ENCODE measurements around the gene RPL18. TPM values are rescaled to one million over a fixed set of nuclear protein-coding genes. Genes with fewer than 3 reads are reported as not detected.
"Not testable (repeated sequence)": the region's sequence is repeated elsewhere in the genome, so short reads cannot be mapped to it uniquely, and the experiment has no call there.

Gene RPL18
- total RNA-seq, 1 experiment from 2014 or later = 2,104 TPM

DNA sequence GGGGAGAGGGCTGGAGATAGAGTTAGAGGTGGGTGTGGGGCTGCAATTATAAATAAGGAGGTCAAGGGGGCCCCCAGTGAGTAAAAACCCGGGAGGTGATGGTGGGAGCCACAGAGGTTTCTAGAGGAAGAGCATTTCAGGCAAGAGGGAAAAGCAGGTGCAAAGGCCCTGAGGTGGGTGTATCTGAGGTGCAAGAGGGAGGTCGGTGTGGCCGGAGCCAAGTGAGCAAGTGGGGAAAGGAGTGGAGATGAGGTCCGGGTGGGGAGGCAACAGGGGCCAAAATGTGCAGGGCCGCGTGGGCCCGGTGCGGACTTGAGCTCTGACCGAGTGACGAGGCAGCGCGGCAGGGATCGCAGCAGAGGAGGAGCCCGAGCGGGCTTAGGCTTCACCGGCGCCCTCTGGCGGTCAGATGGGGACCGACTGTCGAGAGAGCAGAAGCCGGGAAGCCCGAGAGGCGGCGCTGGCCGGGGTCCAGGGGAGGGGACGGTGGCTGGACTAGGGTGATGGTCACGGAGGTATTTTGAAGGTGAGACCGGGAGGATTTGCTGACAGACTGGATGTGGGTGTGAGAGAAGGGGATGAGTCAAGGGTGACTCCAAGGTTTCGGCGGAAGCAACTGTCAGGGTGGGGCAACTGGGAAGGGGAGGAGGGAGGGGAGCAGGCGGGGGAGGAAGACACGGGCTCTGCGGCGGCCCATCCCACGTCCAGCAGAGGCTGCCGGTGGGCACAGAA lies 30.1 kb downstream of the RPL18 start:
- DNase-seq (ENCODE audit: low read depth) = peak; percentile 87

DNA sequence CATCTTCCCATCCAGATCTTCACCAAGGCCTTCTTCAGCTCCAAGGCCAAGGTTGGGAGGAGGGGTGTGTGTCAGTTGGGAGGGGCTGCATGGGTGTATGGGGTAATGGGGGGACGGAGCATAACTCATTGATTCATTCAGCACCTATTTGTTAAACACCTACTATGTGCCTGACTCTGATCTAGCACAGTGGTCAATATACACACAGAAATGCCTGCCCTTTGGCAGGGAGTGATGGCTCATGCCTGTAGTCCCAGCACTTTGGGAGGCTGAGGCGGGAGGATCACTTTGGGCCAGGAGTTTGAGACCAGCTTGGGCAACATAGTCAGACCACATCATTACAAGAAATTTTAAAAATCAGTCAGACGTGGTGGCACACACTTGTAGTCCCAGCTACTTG lies 31.6 kb downstream of the RPL18 start:
- no peak for DNase-seq (ENCODE audit: low read depth)

DNA sequence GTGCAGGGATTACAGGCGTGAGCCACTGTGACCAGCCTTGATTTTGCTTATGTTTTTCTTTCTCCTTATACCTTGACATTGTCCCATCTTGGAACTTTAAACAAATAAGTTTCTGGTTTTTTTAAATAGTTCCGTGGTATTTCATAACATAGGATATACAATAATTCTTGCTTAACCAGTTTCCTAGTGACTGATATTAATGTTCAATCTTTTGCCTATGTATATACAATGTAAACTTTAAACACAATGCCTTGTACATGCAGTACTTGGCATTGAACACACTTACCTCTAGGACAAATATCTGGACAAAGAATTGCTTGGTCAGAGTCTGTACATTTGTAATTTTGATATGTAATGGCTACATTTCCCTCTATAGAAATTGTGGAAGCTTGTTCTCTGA lies 36.8 kb downstream of the RPL18 start:
- no peak for DNase-seq (ENCODE audit: low read depth)

DNA sequence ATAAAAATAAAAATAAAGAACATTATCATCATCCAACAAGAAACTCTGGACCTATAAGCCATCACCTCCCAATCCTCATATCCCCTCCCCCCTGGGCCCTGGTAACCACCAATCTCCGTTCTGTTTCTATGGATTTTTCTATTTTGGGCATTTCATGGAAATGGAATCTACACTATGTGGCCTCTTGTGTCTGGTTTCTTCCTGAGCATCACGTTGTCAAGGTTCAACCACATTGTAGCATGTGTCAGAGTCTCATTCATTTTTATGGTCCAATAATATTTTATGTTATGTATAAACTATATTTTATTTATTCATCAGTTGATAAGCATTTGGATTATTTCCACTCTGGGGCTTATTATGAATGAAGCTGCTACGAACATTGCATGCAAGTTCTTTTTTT lies 40.1 kb downstream of the RPL18 start:
- no peak for DNase-seq (ENCODE audit: low read depth)

DNA sequence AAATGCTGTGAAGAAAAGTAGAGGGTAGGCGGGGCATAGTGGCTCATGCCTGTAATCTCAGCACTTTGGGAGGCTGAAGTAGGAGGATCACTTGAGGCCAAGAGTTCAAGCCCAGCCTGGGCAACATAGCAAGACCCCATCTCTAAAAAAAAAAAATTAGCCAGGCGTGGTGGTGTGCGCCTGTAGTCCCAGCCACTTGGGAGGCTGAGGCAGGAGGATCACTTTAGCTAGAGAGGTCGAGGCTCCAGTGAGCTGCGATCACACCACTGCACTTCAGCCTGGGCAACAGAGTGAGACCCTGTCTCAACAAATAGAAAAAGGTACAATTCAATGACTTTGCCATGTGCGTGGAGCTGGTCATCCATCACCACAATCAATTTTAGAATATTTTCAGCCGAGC lies 41.1 kb downstream of the RPL18 start:
- DNase-seq (ENCODE audit: low read depth) = not testable (repeated sequence)

DNA sequence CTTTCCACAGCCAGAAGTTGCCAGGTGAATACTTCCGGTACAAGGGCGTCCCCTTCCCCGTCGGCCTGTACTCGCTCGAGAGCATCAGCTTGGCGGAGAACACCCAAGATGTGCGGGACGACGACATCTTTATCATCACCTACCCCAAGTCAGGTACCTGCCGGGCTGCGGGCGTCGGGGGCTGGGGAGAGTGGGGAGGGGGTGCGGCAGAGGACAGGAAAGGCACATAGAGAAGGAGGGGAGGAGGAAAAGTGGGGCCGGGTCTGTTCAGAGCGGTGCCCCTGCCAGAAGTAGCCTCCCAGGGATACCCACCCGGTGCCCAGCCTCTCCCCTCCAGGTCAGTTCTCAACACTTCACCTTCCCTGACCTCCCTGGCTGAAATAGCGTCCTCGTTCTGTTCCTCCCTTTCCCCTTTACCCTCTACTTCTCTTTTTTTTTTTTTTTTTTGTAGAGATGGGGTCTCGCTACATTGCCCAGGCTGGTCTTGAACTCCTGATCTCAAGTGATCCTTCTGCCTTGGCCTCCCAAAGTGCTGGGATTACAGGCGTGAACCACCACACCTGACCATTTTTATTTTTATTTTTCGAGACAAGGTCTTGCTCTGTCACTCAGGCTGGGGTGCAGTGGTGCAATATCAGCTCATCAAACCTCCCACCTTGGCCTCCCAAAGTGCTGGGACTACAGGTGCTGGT lies 42.9 kb downstream of the RPL18 start:
- no peak for DNase-seq (ENCODE audit: low read depth)

DNA sequence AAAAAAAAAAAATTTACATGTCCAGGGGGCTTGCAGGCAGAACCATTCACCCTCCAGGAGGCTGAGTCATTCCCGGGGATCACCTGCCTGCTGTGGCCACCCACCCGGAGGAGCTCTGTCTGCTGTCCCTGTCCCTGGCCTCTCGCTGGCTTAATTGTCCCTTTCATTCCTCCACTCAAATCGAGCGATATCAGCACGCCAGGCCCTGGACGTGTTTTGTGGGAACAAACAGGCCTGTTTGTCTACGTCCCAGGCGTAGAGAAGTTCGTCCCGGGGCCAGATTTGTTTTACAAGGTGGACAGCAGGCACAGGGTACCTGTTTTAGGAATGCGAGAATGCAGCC lies 45.8 kb downstream of the RPL18 start:
- no peak for DNase-seq (ENCODE audit: low read depth)

DNA sequence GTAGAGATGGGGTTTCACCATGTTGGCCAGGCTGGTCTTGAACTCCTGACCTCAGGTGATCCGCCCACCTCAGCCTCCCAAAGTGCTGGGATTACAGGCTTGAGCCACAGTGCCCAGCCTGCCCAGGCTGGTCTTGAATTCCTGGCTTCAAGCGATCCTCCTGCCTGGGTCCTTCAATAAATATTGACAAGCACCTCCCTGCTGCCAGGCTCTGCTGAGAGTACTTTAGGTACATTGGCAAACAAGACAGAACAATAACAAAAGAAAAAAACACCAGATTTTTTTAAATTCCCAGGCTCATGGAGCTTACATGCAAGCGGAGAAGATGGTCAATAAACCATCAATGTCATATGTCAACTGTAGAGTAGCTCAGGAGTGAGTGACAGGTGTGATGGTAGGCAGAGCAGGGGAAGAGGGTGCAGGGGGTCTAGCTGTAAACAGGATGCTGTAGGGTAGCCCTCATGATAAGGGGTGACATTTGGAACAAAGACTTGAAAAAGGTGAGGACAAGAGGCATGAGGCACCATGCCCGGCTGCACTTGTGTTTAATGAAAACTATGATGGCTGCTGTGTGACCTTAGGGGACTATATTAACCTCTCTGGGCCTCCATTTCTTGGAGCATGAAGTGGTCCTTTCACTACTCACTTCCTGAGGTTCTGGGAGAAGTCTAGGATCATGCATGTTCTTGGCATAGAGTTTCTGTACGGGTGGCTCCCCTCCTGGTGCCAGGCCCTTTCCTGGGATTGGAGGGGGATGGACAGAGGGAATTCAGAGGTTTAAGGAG lies 47.4 kb downstream of the RPL18 start:
- no peak for DNase-seq (ENCODE audit: low read depth)

DNA sequence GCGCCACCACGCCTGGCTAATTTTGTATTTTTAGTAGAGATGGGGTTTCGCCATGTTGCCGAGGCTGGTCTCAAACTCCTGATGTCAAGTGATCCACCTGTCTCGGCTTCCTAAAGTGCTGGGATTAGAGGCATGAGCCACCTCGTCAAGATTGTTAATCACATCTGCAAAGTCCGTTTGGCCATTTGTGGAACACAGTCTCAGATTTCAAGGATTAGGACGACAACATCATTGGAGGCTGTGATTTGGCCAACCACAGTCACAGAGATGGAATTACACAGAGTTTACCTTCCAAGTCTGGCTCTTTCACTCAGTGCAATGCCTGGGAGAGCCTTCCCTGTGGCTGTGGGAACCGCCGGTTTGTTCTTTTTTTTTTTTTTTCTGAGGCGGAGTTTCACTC lies 49.2 kb downstream of the RPL18 start:
- DNase-seq (ENCODE audit: low read depth) = peak; percentile 58

DNA sequence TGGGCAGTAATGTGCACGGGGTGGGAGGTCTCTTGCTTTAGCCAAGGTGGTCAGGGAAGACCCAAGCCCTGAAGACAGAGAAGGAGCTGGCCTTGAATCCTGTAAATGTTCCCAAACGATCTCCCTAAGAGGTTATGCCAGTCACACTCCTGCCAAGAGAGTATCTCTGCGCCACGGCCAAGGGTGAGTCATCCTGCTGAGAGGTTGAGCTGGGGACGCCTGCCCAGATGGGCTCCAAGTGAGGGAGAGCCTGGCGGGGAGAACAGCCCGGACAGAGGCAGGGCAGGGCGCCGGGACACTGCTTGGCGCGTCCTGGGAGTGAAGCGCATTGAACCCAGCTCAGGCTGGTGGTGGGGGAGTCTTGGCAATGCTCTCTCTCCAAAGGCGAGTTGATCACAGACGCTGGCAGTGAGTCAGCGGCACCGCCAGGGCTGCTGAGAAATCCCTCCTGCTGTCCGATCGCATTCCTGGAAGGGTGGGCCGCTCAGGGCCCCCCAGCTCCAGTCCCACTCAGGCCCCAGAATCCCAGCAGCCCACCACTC lies 50.6 kb downstream of the RPL18 start:
- DNase-seq (ENCODE audit: low read depth) = peak; percentile 95

Other genes starting within 250 kb of the RPL18 start
- gene KDELR1, start 227.6 kb downstream of the RPL18 start, total RNA-seq (2014; rRNA removed; shearing (Covaris generic)) = 153 and 156 TPM in 2 replicates
- 0.60 and 0.68 TPM in 2 replicates for gene GRIN2D, start 225.5 kb downstream of the RPL18 start, total RNA-seq (2014; rRNA removed; shearing (Covaris generic))
- 28.2 and 38.0 TPM in 2 replicates for gene GRWD1, start 173.2 kb downstream of the RPL18 start, total RNA-seq (2014; rRNA removed; shearing (Covaris generic))
- 0.48 and 1.1 TPM in 2 replicates for gene KCNJ14, start 163.6 kb downstream of the RPL18 start, total RNA-seq (2014; rRNA removed; shearing (Covaris generic))
- gene CYTH2, start 149.8 kb downstream of the RPL18 start, total RNA-seq (2014; rRNA removed; shearing (Covaris generic)) = 39.0 and 74.3 TPM in 2 replicates
- gene LMTK3, start 107.3 kb downstream of the RPL18 start, total RNA-seq (2014; rRNA removed; shearing (Covaris generic)) = not detected in 2 replicates
- 0.39 TPM in 1 of 2 replicates, not detected in the other for gene SULT2B1, start 67.0 kb downstream of the RPL18 start, total RNA-seq (2014; rRNA removed; shearing (Covaris generic))
- not detected in 2 replicates for gene SPACA4, start 12.4 kb downstream of the RPL18 start, total RNA-seq (2014; rRNA removed; shearing (Covaris generic))
- 1.6 TPM in 1 of 2 replicates, not detected in the other for gene FAM83E, start 4.1 kb downstream of the RPL18 start, total RNA-seq (2014; rRNA removed; shearing (Covaris generic))
- 4.7 and 7.7 TPM in 2 replicates for gene SPHK2, start 328 bp upstream of the RPL18 start, total RNA-seq (2014; rRNA removed; shearing (Covaris generic))
- gene DBP, start 18.2 kb upstream of the RPL18 start, total RNA-seq (2014; rRNA removed; shearing (Covaris generic)) = 16.6 and 17.2 TPM in 2 replicates
- gene CA11, start 27.0 kb upstream of the RPL18 start, total RNA-seq (2014; rRNA removed; shearing (Covaris generic)) = 2.1 and 3.8 TPM in 2 replicates
- gene NTN5, start 53.8 kb upstream of the RPL18 start, total RNA-seq (2014; rRNA removed; shearing (Covaris generic)) = 0.39 TPM in 1 of 2 replicates, not detected in the other
- gene FUT2, start 76.8 kb upstream of the RPL18 start, total RNA-seq (2014; rRNA removed; shearing (Covaris generic)) = not detected in 2 replicates
- gene MAMSTR, start 100.5 kb upstream of the RPL18 start, total RNA-seq (2014; rRNA removed; shearing (Covaris generic)) = 0.24 and 0.39 TPM in 2 replicates
- 1.9 and 2.3 TPM in 2 replicates for gene RASIP1, start 121.4 kb upstream of the RPL18 start, total RNA-seq (2014; rRNA removed; shearing (Covaris generic))
- 0.12 TPM in 1 of 2 replicates, not detected in the other for gene IZUMO1, start 127.7 kb upstream of the RPL18 start, total RNA-seq (2014; rRNA removed; shearing (Covaris generic))
- 0.60 and 0.78 TPM in 2 replicates for gene FUT1, start 133.5 kb upstream of the RPL18 start, total RNA-seq (2014; rRNA removed; shearing (Covaris generic))
- not detected in 2 replicates for gene FGF21, start 136.3 kb upstream of the RPL18 start, total RNA-seq (2014; rRNA removed; shearing (Covaris generic))
- gene BCAT2, start 191.9 kb upstream of the RPL18 start, total RNA-seq (2014; rRNA removed; shearing (Covaris generic)) = 61.9 and 63.8 TPM in 2 replicates
- 0.84 and 3.0 TPM in 2 replicates for gene HSD17B14, start 217.3 kb upstream of the RPL18 start, total RNA-seq (2014; rRNA removed; shearing (Covaris generic))
- 1.8 and 4.4 TPM in 2 replicates for gene PLEKHA4, start 249.4 kb upstream of the RPL18 start, total RNA-seq (2014; rRNA removed; shearing (Covaris generic))

All from RPMI7951 (cell line).